ENCODE measurements around the gene PNPLA6. TPM values are rescaled to one million over a fixed set of nuclear protein-coding genes. Genes with fewer than 3 reads are reported as not detected.

PNPLA6 gene
- total and polyA plus RNA-seq, 2 of the 4 experiments (the other 2 are of a cell fraction), result 17.9 to 52.7 TPM

GRCh38 chr19:7565332-7565731 is 29.8 kb downstream of the PNPLA6 start:
- Histone ChIP-seq H3K18ac (ENCODE audit: low read depth, low read length) (no peak overlapping the region), H3K4me1 (ENCODE audit: control insufficient read depth, insufficient read depth, low read length) (no peaks in the 10 kb centered on the region), H3K27me3 (ENCODE audit: control insufficient read depth, insufficient read depth, low read length) (no peaks in the 10 kb centered on the region), H3K4me3 (ENCODE audit: insufficient read depth, low read depth, low read length) (no peak overlapping the region), H3K4me2 (ENCODE audit: low read depth, low read length) (no peak overlapping the region), H3K9me1 (ENCODE audit: insufficient read depth, low read length) (no peaks in the 10 kb centered on the region), H3K36me3 (ENCODE audit: control insufficient read depth, insufficient read depth, low read length) (peaks cover 11% of the 10 kb centered on the region; the same call in 1 of the 2 replicates), H2BK15ac (ENCODE audit: low read depth, low read length) (no peak overlapping the region), H3K23ac (ENCODE audit: low read depth, low read length) (no peak overlapping the region), H2AFZ (replicated peaks; ENCODE audit: low read length, poor library complexity) (no peak overlapping the region), H3K56ac (ENCODE audit: extremely low read depth, insufficient read depth, low read length) (no peak overlapping the region), H4K5ac (ENCODE audit: low read depth, low read length) (no peak overlapping the region), H2BK20ac (ENCODE audit: low read depth, low read length) (no peak overlapping the region), H3K9me3 (ENCODE audit: control insufficient read depth, insufficient read depth, low read length) (no peaks in the 10 kb centered on the region), H3K79me1 (ENCODE audit: low read depth in 1 of 2, low read length in 2 of 2) (no peaks in the 10 kb centered on the region), H3K14ac (replicated peaks; ENCODE audit: low read depth, low read length) (no peak overlapping the region), H3K9ac (ENCODE audit: low read depth, low read length) (no peak overlapping the region), H2BK120ac (ENCODE audit: low read depth, low read length) (no peak overlapping the region), H3K4ac (ENCODE audit: low read depth, low read length) (no peak overlapping the region), H3K27ac (ENCODE audit: insufficient read depth, low read length) (no peak overlapping the region), H2AK5ac (ENCODE audit: low read depth, low read length) (no peak overlapping the region), H4K91ac (ENCODE audit: insufficient read depth, low read depth, low read length) (no peak overlapping the region), H2BK5ac (ENCODE audit: low read depth, low read length, poor library complexity, severe bottlenecking) (no peak overlapping the region), H4K20me1 (ENCODE audit: insufficient read depth, low read length) (no peaks in the 10 kb centered on the region), H4K8ac (ENCODE audit: low read depth in 2 of 2, low read length in 2 of 2) (no peak overlapping the region), H2AK9ac (replicated peaks; ENCODE audit: low read depth, low read length, poor library complexity) (no peak overlapping the region)
- dilution Hi-C loops (cut with HindIII; ENCODE audit: low sequenced_read_pairs, unreplicated experiment) (no loop called here), intact Hi-C loops (cut with micrococcal nuclease) (no loop called here), in situ Hi-C loops (cut with MboI; ENCODE audit: low sequenced_read_pairs) (loop anchor here (5.0 kb wide), 1 partner anchor 237 kb away; no protein-coding TSS in a partner anchor)
- BruUV-seq (replicated peaks), result no TSS peak
- DNase-seq (no peak), ATAC-seq (ENCODE audit: low read depth) (no peak)
- POLR2A ChIA-PET (ENCODE audit: unreplicated experiment), result interaction anchor here (0.7 kb wide), 1 partner anchor 116 kb away, joined by 4 read pairs; the partner anchor contains the start of gene TRAPPC5
- CTCF ChIA-PET, result interaction anchor here (4.8 kb wide), 1 partner anchor 235 kb away, joined by 53 read pairs; no protein-coding TSS in a partner anchor
- WGBS, 2 experiments (ENCODE audit: extremely low coverage in 2 of 2, insufficient read length in 1 of 2), result no CpG with 5 or more reads among the region's 5 CpGs
- TF ChIP-seq RAD21 (IDR thresholded peaks at IDR 0.05; ENCODE audit: low read length), result no peak
- no peak for TF ChIP-seq CTCF (conservative IDR thresholded peaks at IDR 0.05; ENCODE audit: low read depth, low read length)
- no peak for TF ChIP-seq NFE2L2 (IDR thresholded peaks at IDR 0.05; ENCODE audit: low read depth, low read length)
- TF ChIP-seq RFX5 (IDR thresholded peaks at IDR 0.05; ENCODE audit: low read depth, low read length), result no peak
- TF ChIP-seq FOS (IDR thresholded peaks at IDR 0.05; ENCODE audit: low read depth, low read length), result no peak
- no peak for TF ChIP-seq POLR2A (IDR thresholded peaks at IDR 0.05; ENCODE audit: low read depth, low read length)
- no peak for TF ChIP-seq MAZ (IDR thresholded peaks at IDR 0.05; ENCODE audit: borderline replicate concordance, low read depth, low read length)
- peak; percentile 87 for TF ChIP-seq CEBPB (IDR thresholded peaks at IDR 0.05; ENCODE audit: low read depth, low read length)
- TF ChIP-seq RCOR1 (IDR thresholded peaks at IDR 0.05; ENCODE audit: insufficient replicate concordance, low read length), result no peak
- no peak for TF ChIP-seq ELK1 (IDR thresholded peaks at IDR 0.05; ENCODE audit: borderline replicate concordance, low read depth, low read length)
- peak; percentile 63; the same call in 1 of the 2 replicates for TF ChIP-seq USF2 (IDR thresholded peaks at IDR 0.05; ENCODE audit: low read depth, low read length)
- no peak for TF ChIP-seq SMC3 (IDR thresholded peaks at IDR 0.05; ENCODE audit: low read depth, low read length)
- TF ChIP-seq CHD1 (IDR thresholded peaks at IDR 0.05; ENCODE audit: low read depth, low read length), result no peak
- TF ChIP-seq BHLHE40 (IDR thresholded peaks at IDR 0.05; ENCODE audit: low read depth, low read length), result no peak
- TF ChIP-seq MXI1 (IDR thresholded peaks at IDR 0.05; ENCODE audit: borderline replicate concordance, low read depth, low read length), result no peak
- no peak for TF ChIP-seq MAFK (IDR thresholded peaks at IDR 0.05; ENCODE audit: low read depth, low read length)
